HUES64 (cell line): ENCODE results near the gene CCDC28B.

Experiments
- H3K27ac ChIP-seq: 2 replicates; pipeline ENCODE4 v1.7.0; 2013; ENCODE audit warnings: low read depth, low read length, inconsistent platforms
- H3K27me3 ChIP-seq: 2 replicates; pipeline ENCODE4 v1.6.1; 2013; ENCODE audit warnings: mild to moderate bottlenecking, low read length; ENCODE audit not compliant: insufficient read depth
- H3K36me3 ChIP-seq: 2 replicates; pipeline ENCODE4 v1.6.1; 2013; ENCODE audit warnings: mild to moderate bottlenecking, low read length; ENCODE audit not compliant: insufficient read depth
- H3K4me1 ChIP-seq: 2 replicates; pipeline ENCODE4 v1.6.1; 2013; ENCODE audit warnings: mild to moderate bottlenecking, low read length, moderate library complexity; ENCODE audit not compliant: insufficient read depth
- H3K4me3 ChIP-seq: 2 replicates; pipeline ENCODE4 v1.5.1; 2013; ENCODE audit warnings: mild to moderate bottlenecking, low read length, moderate library complexity
- H3K9ac ChIP-seq: 2 replicates; pipeline ENCODE4 v1.6.1; 2013; ENCODE audit warnings: mild to moderate bottlenecking, low read depth, low read length
- H3K9me3 ChIP-seq: 2 replicates; pipeline ENCODE4 v1.6.1; 2013; ENCODE audit warnings: low read depth, low read length; ENCODE audit not compliant: insufficient read depth
- WGBS: fragments of 150-250, 120-280 bp; methylation state at CpG from one replicate; pipeline ENCODE4 v1.1.7; 2013; ENCODE audit warnings: missing lambda C conversion rate; 5-methylcytosine and 5-hydroxymethylcytosine counted together

Gene CCDC28B

GRCh38 chr1:32179443-32180185 is 20.8 kb upstream of the CCDC28B start, which contains the start of gene TXLNA:
Gene TXLNA, plus strand, starts transcription at chr1:32179675. Its CDS starts 671 bp downstream, at chr1:32180346.
- under 1% methylated on average over 79 of the region's 79 CpGs for WGBS
- H3K4me3 ChIP-seq = peak within 1 kb of the TSS; percentile 85
- peak within 1 kb of the TSS; percentile 90 for H3K9ac ChIP-seq
- H3K36me3 ChIP-seq = peaks cover 44% of the 10 kb centered on the region
- H3K27me3 ChIP-seq = no peaks in the 10 kb centered on the region
- no peaks in the 10 kb centered on the region for H3K9me3 ChIP-seq
- peaks cover 25% of the 10 kb centered on the region for H3K4me1 ChIP-seq
- peak within 1 kb of the TSS; percentile 91 for H3K27ac ChIP-seq

GRCh38 chr1:32180186-32181060 is 20.0 kb upstream of the CCDC28B start:
- Histone ChIP-seq H3K9me3 (no peaks in the 10 kb centered on the region), H3K27me3 (no peaks in the 10 kb centered on the region), H3K36me3 (peaks cover 45% of the 10 kb centered on the region), H3K9ac (peak overlapping the region; percentile 90), H3K4me1 (peaks cover 25% of the 10 kb centered on the region), H3K4me3 (peak overlapping the region; percentile 85), H3K27ac (peak overlapping the region; percentile 91)
- WGBS = 19% methylated on average over 36 of the region's 36 CpGs

- Histone ChIP-seq H3K9me3 (no peaks in the 10 kb centered on the region), H3K4me3 (peak overlapping the region; percentile 85), H3K27me3 (no peaks in the 10 kb centered on the region), H3K9ac (0 out of 2 replicates have a peak overlapping the region, but pooled peaks have one; percentile 90), H3K36me3 (peaks cover 49% of the 10 kb centered on the region), H3K27ac (no peak overlapping the region), H3K4me1 (peaks cover 25% of the 10 kb centered on the region)
- WGBS = 96% methylated on average over 9 of the region's 9 CpGs
Measured at GRCh38 chr1:32181065-32181464, 19.3 kb upstream of the CCDC28B start.

GRCh38 chr1:32181563-32181962 is 18.8 kb upstream of the CCDC28B start:
- Histone ChIP-seq H3K4me3 (peak overlapping the region; percentile 85; the same call in 1 of the 2 replicates), H3K27me3 (no peaks in the 10 kb centered on the region), H3K27ac (no peak overlapping the region; the same call in 1 of the 2 replicates), H3K9ac (no peak overlapping the region), H3K9me3 (no peaks in the 10 kb centered on the region), H3K36me3 (peaks cover 52% of the 10 kb centered on the region), H3K4me1 (peaks cover 25% of the 10 kb centered on the region)
- 98% methylated on average over 5 of the region's 5 CpGs for WGBS

- Histone ChIP-seq H3K36me3 (peaks cover 55% of the 10 kb centered on the region), H3K27ac (no peak overlapping the region), H3K9ac (no peak overlapping the region), H3K4me3 (no peak overlapping the region), H3K4me1 (peaks cover 25% of the 10 kb centered on the region), H3K9me3 (no peaks in the 10 kb centered on the region), H3K27me3 (no peaks in the 10 kb centered on the region)
- WGBS = 96% methylated on average over 6 of the region's 6 CpGs
Measured at GRCh38 chr1:32182060-32182459, 18.3 kb upstream of the CCDC28B start.

GRCh38 chr1:32184650-32185049 is 15.7 kb upstream of the CCDC28B start:
- no peak overlapping the region for H3K27ac ChIP-seq
- H3K9ac ChIP-seq = no peak overlapping the region
- H3K4me3 ChIP-seq = no peak overlapping the region
- no peaks in the 10 kb centered on the region for H3K9me3 ChIP-seq
- H3K36me3 ChIP-seq = peaks cover 81% of the 10 kb centered on the region
- H3K4me1 ChIP-seq = peaks cover 8% of the 10 kb centered on the region
- no peaks in the 10 kb centered on the region for H3K27me3 ChIP-seq

GRCh38 chr1:32186077-32186476 is 14.3 kb upstream of the CCDC28B start:
- Histone ChIP-seq H3K9me3 (no peaks in the 10 kb centered on the region), H3K27ac (0 out of 2 replicates have a peak overlapping the region, but pooled peaks have one; percentile 7), H3K36me3 (peaks cover 90% of the 10 kb centered on the region), H3K27me3 (no peaks in the 10 kb centered on the region), H3K4me3 (no peak overlapping the region), H3K4me1 (peaks cover 2% of the 10 kb centered on the region; the same call in 1 of the 2 replicates), H3K9ac (no peak overlapping the region)
- WGBS = 91% methylated on average over 2 of the region's 2 CpGs

GRCh38 chr1:32186491-32186890 is 13.9 kb upstream of the CCDC28B start:
- Histone ChIP-seq H3K9me3 (no peaks in the 10 kb centered on the region), H3K4me1 (no peaks in the 10 kb centered on the region), H3K27ac (0 out of 2 replicates have a peak overlapping the region, but pooled peaks have one; percentile 7), H3K27me3 (no peaks in the 10 kb centered on the region), H3K36me3 (peaks cover 90% of the 10 kb centered on the region), H3K4me3 (no peak overlapping the region), H3K9ac (no peak overlapping the region)
- WGBS = 92% methylated on average over 2 of the region's 2 CpGs

- Histone ChIP-seq H3K9me3 (no peaks in the 10 kb centered on the region), H3K4me1 (no peaks in the 10 kb centered on the region), H3K27me3 (no peaks in the 10 kb centered on the region), H3K4me3 (no peak overlapping the region), H3K27ac (no peak overlapping the region), H3K36me3 (peaks cover 90% of the 10 kb centered on the region), H3K9ac (no peak overlapping the region)
- WGBS = 96% methylated on average over 9 of the region's 9 CpGs
Measured at GRCh38 chr1:32187850-32188249, 12.5 kb upstream of the CCDC28B start.

GRCh38 chr1:32192220-32192948 is 8.0 kb upstream of the CCDC28B start:
- WGBS = 95% methylated on average over 8 of the region's 8 CpGs
- Histone ChIP-seq H3K4me1 (no peaks in the 10 kb centered on the region), H3K9ac (no peak overlapping the region), H3K4me3 (no peak overlapping the region), H3K27me3 (no peaks in the 10 kb centered on the region), H3K36me3 (peaks cover 100% of the 10 kb centered on the region), H3K9me3 (no peaks in the 10 kb centered on the region), H3K27ac (no peak overlapping the region)
